ENCODE measurements around the gene BTNL9. TPM values are rescaled to one million over a fixed set of nuclear protein-coding genes. Genes with fewer than 3 reads are reported as not detected.
A peak's percentile ranks its signal among the peaks of the same experiment; 100 is the strongest.
"Not testable (repeated sequence)": the region's sequence is repeated elsewhere in the genome, so short reads cannot be mapped to it uniquely, and the experiment has no call there.

BTNL9 gene
- total RNA-seq, 1 donor from 2014 or later: 38.9 TPM

- intact Hi-C loops (cut with DNase I): no loop called here
- DNase-seq (no peak), ATAC-seq (ENCODE audit: poor library complexity) (no peak)
Measured at GRCh38 chr5:181040631-181040945, 522 bp downstream of the BTNL9 start.

GRCh38 chr5:181041043-181041442 lies 977 bp downstream of the BTNL9 start:
- ATAC-seq (ENCODE audit: poor library complexity) (no peak), DNase-seq (no peak)
- intact Hi-C loops (cut with DNase I): no loop called here

- intact Hi-C loops (cut with DNase I): no loop called here
- DNase-seq (no peak), ATAC-seq (ENCODE audit: poor library complexity) (no peak)
Measured at GRCh38 chr5:181042036-181042713, 2.1 kb downstream of the BTNL9 start.

- ATAC-seq (ENCODE audit: poor library complexity) (no peak), DNase-seq (no peak)
- intact Hi-C loops (cut with DNase I): no loop called here
Measured at GRCh38 chr5:181042722-181043121, 2.7 kb downstream of the BTNL9 start.

DNA sequence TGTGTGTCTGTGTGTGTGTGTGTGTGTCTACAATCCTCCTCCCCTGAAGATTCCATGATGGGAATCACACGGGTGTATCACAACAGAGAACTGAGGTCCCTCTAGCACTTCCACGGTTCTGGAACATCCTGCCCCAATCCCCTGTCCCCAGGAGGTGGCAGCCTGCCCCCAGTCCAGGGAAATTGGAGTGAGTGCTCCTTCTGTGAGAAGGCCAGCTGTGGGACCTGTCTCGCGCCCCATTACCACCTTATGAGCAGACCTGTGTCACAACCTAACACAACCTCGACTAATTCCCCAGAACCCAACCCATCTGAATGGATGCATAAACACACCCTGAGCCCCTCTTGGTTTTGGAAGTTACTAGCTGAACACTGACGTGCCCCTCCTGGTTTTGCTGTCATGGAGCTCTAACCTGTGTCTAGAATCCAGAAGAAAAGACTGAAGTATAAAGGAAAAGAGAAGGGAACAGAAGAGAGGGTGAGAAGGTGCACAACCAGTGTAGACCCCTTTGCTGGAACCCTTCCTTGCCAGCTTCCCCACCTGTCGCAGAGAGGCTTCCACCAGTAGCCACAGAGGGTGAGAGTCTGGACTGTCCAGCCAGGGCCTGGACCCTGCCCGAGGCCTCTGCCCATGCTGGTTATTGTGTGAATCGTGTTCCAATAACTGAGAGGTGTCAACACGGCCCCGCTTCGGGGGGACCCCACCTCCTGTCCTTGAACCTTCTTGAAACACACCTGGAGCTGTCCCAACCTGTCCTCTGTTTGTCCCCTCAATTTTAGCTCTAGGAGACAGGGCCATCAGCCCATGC lies 3.4 kb downstream of the BTNL9 start:
- ATAC-seq (ENCODE audit: poor library complexity) (peak; percentile 28), DNase-seq (no peak)
- intact Hi-C loops (cut with DNase I): no loop called here

GRCh38 chr5:181044093-181044599 lies 4.1 kb downstream of the BTNL9 start:
- intact Hi-C loops (cut with DNase I): no loop called here
- ATAC-seq (ENCODE audit: poor library complexity) (no peak), DNase-seq (no peak)

DNA sequence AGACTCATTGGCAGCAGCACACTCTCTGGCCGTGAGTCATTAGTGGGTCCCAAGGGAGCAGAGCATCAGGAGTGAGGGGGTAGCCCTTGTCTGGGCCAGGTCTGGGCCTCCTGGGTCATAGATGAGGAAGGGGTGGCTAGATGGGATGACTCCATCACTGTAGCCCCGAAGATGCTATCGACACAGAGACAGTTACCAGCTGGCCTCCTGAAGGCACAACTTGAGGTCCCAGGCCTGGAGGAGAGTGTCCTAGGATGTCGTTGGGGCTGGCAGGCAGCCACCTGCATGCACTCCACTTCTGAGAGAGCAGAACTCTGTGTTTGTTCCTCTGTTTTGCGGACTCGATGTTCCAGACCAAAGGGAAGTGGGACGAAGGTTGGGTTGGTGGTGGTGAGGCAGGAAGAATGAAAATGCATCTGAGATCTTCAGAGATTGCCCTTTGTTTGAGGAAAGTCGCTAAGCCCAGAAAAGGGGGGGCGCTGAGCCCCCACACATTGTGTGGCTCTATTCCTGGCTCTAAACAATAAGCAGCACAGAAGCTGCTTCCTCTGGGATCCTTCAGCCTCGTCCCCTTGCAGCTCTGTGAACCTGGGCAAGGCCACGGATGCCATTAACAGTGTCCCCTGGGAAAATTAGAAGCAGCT lies 4.7 kb downstream of the BTNL9 start:
- ATAC-seq (ENCODE audit: poor library complexity) (peak; percentile 73), DNase-seq (peak; percentile 79)
- intact Hi-C loops (cut with DNase I): no loop called here

GRCh38 chr5:181045316-181045715 lies 5.2 kb downstream of the BTNL9 start:
- intact Hi-C loops (cut with DNase I): no loop called here
- DNase-seq (no peak), ATAC-seq (ENCODE audit: poor library complexity) (no peak)

DNA sequence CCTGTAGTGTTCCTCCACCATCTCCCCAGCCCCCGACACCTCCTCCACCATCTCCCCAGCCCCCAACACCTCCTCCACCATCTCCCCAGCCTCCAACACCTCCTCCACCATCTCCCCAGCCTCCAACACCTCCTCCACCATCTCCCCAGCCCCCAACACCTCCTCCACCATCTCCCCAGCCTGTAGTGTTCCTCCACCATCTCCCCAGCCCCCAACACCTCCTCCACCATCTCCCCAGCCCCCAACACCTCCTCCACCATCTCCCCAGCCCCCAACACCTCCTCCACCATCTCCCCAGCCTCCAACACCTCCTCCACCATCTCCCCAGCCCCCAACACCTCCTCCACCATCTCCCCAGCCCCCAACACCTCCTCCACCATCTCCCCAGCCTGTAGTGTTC lies 5.8 kb downstream of the BTNL9 start:
- intact Hi-C loops (cut with DNase I); ATAC-seq (ENCODE audit: poor library complexity); DNase-seq: not testable (repeated sequence)

- no peak for ATAC-seq (ENCODE audit: poor library complexity)
- no peak for DNase-seq
- intact Hi-C loops (cut with DNase I): no loop called here
Measured at GRCh38 chr5:181047288-181047687, 7.2 kb downstream of the BTNL9 start.

DNA sequence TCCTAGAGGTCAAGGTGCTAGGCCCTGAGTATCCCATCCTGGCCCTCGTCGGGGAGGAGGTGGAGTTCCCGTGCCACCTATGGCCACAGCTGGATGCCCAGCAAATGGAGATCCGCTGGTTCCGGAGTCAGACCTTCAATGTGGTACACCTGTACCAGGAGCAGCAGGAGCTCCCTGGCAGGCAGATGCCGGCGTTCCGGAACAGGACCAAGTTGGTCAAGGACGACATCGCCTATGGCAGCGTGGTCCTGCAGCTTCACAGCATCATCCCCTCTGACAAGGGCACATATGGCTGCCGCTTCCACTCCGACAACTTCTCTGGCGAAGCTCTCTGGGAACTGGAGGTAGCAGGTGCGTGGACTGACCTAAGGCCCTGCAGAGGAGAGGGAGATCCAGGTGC lies 7.9 kb downstream of the BTNL9 start:
- no peak for ATAC-seq (ENCODE audit: poor library complexity)
- no peak for DNase-seq
- intact Hi-C loops (cut with DNase I): no loop called here

- no peak for DNase-seq
- intact Hi-C loops (cut with DNase I): no loop called here
- no peak for ATAC-seq (ENCODE audit: poor library complexity)
Measured at GRCh38 chr5:181050016-181050415, 9.9 kb downstream of the BTNL9 start.

- DNase-seq: no peak
Measured at GRCh38 chr5:181051841-181052671, 12.0 kb downstream of the BTNL9 start.

DNA sequence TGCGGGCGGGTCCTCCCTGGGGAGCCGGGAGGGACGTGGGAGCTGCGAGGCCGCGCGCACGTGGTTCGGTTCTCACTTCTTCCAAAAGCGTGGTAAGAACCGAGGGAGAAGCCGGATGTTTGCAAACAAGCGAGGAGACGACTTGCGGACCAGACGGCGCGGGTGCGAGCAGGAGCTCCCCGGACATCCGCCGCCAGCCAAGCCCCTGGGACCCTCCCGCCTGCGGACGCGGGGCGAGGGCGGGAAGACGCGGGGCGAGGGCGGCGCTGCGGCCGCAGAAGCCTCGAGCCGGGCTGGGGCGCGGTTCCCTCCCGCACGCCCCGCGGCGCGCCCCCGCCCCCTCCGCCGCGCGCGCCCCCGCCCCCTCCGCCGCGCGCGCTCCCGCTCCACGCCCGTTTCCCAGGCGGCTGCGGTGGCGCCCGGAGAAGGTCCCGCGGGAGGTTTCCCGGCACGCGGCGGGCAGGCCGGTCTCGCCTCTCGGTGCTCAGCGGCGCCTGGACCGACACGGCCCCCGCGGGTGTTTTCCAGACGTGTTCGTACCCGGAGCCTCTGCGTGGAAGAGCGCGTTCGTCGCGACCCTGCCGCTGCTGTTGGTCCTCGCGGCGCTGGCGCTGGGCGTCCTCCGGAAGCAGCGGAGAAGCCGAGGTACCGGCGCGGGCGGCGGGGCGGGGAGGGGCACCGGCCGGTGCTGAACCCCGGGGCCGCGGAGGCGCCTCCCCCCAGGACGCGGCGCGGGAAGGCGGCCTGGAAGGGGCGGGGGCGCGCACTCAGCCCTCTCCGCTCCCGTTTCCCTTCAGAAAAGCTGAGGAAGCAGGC lies 12.8 kb downstream of the BTNL9 start:
- no peak for DNase-seq
- intact Hi-C loops (cut with DNase I): no loop called here
- ATAC-seq (ENCODE audit: poor library complexity): peak; percentile 32

More at GRCh38 chr5:181051841-181052671, 12.0 kb downstream of the BTNL9 start:
- intact Hi-C loops (cut with DNase I): no loop called here
- no peak for ATAC-seq (ENCODE audit: poor library complexity)

GRCh38 chr5:181053488-181054121 lies 13.5 kb downstream of the BTNL9 start:
- ATAC-seq (ENCODE audit: poor library complexity) (peak; percentile 43), DNase-seq (no peak)
- intact Hi-C loops (cut with DNase I): no loop called here

DNA sequence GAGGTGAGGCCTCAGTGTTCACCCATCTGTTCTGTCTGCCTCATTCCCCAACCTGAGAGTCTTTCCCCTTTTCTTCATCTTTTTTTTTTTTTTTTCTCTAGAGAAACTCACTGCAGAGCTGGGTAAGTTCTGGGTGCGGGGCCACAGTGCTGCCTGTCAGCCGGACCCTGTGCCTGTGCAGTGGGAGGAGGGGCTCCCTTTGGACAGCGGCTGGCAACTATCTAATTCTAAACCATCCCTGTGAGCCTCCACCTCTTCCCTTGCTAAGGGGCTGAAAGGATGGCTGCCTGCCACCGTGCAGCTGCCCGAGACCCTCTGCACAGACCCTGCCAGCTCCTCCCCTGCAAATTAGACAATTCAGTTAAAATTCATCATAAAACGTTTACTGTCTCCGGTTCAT lies 14.1 kb downstream of the BTNL9 start:
- no peak for DNase-seq
- intact Hi-C loops (cut with DNase I): no loop called here
- ATAC-seq (ENCODE audit: poor library complexity): no peak

DNA sequence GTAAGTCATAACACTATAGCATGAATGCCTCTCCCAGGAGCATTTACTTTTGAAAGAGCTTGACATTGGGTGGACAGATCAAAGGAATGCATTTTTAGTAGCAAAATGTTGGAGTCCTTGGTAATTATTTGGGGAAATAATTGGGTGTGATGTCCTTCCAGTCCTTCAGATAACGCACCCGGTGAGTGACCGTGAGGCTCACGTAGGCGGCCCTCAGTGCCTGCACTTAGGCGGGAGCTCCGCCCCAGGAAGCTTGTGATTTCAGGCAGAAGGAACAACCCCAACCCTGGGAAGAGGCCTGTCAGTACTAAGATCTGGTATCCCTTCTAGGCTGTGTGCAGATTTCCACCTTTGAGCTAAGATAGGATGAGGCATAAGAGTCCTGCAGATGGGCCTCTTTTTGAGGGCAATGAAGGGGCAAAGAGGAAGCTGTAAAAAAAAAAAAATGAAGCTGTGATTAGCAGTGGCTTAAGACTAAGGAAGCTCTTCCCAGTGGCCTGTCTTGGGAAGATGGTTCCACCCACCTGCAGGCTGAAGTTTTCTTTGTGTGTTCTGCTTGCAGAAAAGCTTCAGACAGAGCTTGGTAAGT lies 14.9 kb downstream of the BTNL9 start:
- ATAC-seq (ENCODE audit: poor library complexity): no peak
- DNase-seq: no peak
- intact Hi-C loops (cut with DNase I): no loop called here

Measured in Right ventricle myocardium superior (tissue), 1 donor.